ENCODE measurements around the gene ZNF497.
A peak's percentile ranks its signal among the peaks of the same experiment; 100 is the strongest.

DNA sequence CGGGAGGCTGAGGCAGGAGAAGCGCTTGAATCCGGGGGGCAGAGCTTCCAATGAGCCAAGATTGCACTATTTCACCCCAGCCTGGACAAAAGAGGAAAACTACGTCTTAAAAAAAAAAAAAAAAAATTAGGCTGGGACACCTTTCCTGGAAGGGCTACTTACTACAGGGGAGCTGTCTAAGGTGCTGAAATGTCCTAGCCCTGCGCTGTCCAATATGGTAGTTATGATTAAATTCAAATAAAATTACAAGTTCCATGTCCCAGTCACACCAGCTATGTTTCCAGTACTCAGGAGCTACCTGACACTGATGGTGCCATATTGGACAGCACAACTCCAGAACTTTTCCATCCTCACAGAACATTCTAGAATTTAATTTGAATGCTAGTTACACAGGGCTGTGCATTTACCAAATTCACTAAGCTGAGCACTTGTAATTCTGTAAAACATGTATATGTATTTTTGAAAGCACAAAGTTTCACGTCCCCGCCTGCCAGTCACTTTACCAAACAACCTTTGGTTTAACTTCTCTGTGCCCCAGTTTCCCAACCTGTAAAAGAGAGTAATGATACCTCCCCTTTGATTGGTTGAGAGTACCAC is 45.0 kb downstream of the ZNF497 start:
- TF ChIP-seq, protein P1, sequence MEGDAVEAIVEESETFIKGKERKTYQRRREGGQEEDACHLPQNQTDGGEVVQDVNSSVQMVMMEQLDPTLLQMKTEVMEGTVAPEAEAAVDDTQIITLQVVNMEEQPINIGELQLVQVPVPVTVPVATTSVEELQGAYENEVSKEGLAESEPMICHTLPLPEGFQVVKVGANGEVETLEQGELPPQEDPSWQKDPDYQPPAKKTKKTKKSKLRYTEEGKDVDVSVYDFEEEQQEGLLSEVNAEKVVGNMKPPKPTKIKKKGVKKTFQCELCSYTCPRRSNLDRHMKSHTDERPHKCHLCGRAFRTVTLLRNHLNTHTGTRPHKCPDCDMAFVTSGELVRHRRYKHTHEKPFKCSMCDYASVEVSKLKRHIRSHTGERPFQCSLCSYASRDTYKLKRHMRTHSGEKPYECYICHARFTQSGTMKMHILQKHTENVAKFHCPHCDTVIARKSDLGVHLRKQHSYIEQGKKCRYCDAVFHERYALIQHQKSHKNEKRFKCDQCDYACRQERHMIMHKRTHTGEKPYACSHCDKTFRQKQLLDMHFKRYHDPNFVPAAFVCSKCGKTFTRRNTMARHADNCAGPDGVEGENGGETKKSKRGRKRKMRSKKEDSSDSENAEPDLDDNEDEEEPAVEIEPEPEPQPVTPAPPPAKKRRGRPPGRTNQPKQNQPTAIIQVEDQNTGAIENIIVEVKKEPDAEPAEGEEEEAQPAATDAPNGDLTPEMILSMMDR (IDR thresholded peaks at IDR 0.05; ENCODE audit: low read depth, low read length, missing input control), result no peak
- TF ChIP-seq, protein P2, sequence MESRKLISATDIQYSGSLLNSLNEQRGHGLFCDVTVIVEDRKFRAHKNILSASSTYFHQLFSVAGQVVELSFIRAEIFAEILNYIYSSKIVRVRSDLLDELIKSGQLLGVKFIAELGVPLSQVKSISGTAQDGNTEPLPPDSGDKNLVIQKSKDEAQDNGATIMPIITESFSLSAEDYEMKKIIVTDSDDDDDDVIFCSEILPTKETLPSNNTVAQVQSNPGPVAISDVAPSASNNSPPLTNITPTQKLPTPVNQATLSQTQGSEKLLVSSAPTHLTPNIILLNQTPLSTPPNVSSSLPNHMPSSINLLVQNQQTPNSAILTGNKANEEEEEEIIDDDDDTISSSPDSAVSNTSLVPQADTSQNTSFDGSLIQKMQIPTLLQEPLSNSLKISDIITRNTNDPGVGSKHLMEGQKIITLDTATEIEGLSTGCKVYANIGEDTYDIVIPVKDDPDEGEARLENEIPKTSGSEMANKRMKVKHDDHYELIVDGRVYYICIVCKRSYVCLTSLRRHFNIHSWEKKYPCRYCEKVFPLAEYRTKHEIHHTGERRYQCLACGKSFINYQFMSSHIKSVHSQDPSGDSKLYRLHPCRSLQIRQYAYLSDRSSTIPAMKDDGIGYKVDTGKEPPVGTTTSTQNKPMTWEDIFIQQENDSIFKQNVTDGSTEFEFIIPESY (IDR thresholded peaks at IDR 0.05), result no peak
- TF ChIP-seq TAF1 (conservative IDR thresholded peaks at IDR 0.05) (no peak), RXRA (IDR thresholded peaks at IDR 0.05) (no peak), HNF4A (conservative IDR thresholded peaks at IDR 0.05) (no peak), YY1 (IDR thresholded peaks at IDR 0.05) (no peak), JUND (IDR thresholded peaks at IDR 0.05) (no peak), EGR1 (IDR thresholded peaks at IDR 0.05; ENCODE audit: low read depth in 2 of 2) (no peak), FOXA1 (IDR thresholded peaks at IDR 0.05) (no peak)
- TF ChIP-seq, protein P3, sequence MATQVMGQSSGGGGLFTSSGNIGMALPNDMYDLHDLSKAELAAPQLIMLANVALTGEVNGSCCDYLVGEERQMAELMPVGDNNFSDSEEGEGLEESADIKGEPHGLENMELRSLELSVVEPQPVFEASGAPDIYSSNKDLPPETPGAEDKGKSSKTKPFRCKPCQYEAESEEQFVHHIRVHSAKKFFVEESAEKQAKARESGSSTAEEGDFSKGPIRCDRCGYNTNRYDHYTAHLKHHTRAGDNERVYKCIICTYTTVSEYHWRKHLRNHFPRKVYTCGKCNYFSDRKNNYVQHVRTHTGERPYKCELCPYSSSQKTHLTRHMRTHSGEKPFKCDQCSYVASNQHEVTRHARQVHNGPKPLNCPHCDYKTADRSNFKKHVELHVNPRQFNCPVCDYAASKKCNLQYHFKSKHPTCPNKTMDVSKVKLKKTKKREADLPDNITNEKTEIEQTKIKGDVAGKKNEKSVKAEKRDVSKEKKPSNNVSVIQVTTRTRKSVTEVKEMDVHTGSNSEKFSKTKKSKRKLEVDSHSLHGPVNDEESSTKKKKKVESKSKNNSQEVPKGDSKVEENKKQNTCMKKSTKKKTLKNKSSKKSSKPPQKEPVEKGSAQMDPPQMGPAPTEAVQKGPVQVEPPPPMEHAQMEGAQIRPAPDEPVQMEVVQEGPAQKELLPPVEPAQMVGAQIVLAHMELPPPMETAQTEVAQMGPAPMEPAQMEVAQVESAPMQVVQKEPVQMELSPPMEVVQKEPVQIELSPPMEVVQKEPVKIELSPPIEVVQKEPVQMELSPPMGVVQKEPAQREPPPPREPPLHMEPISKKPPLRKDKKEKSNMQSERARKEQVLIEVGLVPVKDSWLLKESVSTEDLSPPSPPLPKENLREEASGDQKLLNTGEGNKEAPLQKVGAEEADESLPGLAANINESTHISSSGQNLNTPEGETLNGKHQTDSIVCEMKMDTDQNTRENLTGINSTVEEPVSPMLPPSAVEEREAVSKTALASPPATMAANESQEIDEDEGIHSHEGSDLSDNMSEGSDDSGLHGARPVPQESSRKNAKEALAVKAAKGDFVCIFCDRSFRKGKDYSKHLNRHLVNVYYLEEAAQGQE (IDR thresholded peaks at IDR 0.05), result peak; percentile 99

Data from liver (tissue), 3 donors.